ENCODE measurements around the gene SLC4A1.

The SLC4A1 gene

DNA sequence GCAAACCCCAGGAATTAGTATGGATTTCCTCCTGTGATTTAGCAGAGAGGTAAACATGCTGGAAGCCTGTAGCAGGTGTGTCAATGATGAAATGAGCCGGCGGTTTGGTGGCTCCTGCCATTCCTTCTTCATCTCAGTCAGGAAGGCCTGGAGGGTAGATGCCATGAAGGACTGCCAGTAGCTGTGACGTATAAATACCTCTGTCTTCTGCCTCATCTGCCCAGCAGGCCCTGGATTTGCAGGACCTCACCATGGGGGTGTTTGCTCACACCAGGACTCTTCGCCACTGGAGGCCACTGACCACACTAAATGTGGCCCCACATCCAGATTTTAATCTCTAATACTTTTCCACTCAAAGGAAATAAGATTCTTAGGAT, 16.1 kb upstream of the SLC4A1 start:
- DNase-seq (ENCODE audit: low read depth, low spot score), result no peak

DNA sequence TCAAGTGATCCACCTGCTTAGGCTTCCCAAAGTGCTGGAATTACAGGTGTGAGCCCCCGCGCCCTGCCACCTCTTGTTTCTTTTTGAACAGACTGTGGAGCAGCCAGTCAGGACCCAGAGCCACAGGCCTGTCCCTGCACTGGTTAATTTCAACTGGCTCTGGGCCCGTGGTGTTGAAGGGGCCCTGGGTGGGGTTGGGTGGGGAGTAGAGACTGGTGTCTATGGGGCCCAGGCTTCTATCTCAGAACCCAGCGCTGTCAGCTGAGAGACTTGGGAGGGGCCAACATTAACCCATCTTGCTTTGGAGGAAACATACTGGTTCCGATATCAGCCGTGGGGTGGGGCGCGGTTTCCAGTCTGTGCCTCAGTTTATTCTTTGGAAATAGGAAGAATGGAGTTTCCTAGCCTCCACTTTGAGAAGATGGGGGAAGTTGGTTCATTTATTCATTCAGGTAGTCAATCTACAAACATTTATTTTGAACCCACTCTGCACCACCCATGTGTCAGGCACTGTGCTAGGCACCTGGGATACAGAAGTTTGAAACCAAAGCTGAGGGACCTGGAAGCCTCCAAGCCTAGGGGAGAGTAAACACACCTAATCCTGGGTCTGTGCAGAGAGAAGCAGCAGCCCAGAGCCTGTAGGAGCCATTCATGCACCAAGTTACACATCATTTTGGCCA, 15.5 kb upstream of the SLC4A1 start:
- no peak for DNase-seq (ENCODE audit: low read depth, low spot score)

DNA sequence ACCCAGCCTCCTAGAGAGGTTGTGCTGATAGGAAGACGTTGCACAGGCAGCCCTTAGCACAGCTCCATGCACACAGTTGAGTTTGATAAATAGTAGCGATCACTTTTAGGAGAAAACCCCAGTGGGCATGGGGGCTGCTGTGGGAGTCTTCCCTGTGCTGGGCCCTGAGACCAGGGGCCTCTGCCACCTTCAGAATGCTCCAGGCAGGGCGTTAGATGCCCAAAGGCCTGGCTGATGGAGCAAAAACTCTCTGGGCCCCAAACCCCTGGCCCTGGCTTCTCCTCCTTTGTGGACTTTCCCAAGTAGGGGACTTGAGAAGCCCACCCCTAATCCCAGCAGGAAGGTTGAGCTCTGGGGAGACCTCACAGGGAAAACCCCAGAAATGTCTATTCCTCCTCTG, 14.3 kb upstream of the SLC4A1 start:
- no peak for DNase-seq (ENCODE audit: low read depth, low spot score)

DNA sequence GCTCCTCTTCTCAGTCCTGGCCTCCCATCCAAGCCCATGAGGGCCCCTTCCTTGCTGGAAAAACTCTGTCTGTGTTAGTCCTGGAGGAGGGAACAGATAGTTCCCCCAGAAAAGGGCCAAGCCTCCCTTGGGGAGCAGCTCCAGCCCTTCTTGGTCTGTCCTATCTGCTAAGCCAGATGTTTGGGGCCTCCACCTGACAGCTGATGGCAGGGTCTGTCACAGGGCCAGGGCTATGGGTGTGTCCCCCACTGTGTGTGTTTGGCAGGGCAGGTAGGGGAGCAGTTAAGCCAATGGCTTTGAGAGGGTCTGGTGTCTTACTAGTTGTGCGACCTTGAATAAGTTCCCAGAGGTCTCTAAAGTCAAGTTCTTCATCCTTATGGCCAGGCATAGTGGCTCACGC, 13.6 kb upstream of the SLC4A1 start:
- no peak for DNase-seq (ENCODE audit: low read depth, low spot score)

DNA sequence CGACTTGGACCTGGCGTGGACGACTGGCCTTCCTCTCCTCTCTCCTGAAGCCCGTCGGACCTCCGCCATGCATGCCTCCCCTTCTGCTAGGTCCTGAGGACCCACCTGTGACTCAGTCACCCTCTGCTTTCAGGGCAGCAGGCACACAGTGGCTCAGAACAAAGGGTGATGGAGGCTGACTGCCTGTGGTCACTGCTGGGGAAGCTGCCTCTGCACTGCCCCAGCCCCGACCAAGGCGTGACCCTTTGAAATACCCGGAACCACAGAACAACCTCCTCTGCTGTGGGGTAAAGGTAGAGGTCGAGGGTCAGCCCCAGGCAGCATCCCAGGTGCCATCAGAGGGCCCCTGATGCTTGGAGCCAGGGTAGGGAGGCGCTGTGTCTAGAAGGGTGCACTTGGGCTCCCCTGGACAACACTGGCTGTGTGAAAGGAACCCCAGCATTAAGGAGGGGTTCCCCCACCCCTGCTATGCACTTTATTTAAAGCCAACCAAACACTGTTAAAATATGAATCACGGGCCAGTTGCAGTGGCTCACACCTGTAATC, 12.5 kb upstream of the SLC4A1 start:
- no peak for DNase-seq (ENCODE audit: low read depth, low spot score)

DNA sequence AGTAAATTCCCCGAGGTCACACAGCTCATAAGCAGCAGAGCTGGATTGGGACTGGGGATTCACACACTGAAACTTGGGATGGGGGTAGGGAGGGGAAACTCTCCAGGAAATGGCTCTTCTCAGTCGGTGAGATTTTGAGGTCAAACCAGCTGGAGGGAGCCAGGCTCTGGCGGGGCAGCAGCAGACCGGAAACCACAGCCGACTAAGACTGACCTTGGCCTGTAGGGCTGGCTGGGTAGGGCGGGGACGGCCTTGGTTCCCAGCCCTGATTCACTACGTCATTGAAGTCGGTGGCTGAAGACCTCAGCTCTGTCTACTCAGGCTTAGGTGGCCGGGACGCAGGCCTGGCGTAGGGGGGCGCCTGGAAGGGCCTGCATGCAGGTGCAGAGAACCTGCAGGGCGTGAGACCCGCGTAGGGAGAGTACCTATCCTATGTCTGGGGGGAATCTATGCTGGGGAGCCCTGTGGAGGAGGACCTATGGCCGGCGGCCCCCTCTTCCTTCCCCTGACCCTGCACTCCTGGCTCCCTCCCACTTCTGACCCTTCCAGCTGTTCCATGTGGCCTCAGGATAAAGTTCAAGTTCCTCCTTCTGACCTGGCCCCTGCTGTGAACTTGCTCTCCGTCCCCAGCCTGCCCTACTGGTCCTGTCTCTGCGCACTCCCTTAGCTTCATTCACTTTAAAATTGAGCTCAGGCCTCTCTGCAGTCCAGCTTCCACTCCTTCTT, 11.9 kb upstream of the SLC4A1 start:
- DNase-seq (ENCODE audit: low read depth, low spot score), result no peak

GRCh38 chr17:44279346-44279665, 11.4 kb upstream of the SLC4A1 start:
- DNase-seq (ENCODE audit: low read depth, low spot score), result no peak

GRCh38 chr17:44277976-44278375, 10.0 kb upstream of the SLC4A1 start:
- DNase-seq (ENCODE audit: low read depth, low spot score), result no peak

DNA sequence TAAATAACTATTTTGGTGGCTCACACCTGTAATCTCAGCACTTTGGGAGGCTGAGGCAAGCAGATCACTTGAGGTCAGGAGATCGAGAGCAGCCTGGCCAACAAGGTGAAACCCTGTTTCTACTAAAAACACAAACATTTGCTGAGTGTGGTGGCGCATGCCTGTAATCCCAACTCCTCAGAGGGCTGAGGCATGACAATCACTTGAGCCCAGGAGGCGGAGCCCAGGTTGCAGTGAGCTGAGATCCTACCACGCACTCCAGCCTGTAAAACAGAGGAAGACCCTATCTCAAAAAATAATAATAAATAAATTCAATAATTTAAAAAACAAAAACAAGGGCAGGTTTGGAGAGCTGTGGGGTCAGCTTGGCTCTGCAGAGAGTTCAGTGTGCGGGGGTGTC, 5.7 kb upstream of the SLC4A1 start:
- DNase-seq (ENCODE audit: low read depth, low spot score), result no peak

GRCh38 chr17:44272954-44273353, 5.0 kb upstream of the SLC4A1 start:
- DNase-seq (ENCODE audit: low read depth, low spot score), result no peak

DNA sequence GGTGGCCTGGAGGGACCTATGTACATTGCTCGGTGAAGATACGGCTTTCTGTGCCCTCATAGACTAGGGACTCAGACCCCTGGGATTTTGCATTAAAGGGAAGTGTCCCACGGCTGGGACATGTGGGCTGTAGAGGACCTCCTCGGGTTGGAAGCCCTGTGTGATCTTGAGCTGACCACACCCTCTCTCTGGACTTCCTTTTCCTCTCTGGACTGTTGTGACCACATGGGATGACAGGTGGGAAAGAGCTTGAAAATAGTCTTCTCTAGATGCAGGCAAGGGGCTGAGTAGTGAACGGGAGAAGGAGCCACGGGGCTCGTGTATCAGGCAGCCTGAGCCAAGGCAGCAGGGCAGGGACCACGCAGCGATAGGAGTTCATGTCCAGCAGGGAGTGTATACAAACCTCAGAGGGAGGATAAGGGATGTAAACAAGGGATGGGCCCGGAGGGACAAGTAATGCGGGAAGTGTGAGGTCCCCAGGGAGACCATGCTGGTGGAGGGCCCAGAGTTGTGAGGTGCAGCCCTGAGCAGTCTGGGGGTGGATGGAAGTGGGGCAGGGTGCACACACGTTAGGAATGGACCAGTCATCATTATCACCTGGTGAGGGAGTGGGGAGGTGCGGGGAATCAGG, 4.5 kb upstream of the SLC4A1 start:
- DNase-seq (ENCODE audit: low read depth, low spot score), result no peak

DNA sequence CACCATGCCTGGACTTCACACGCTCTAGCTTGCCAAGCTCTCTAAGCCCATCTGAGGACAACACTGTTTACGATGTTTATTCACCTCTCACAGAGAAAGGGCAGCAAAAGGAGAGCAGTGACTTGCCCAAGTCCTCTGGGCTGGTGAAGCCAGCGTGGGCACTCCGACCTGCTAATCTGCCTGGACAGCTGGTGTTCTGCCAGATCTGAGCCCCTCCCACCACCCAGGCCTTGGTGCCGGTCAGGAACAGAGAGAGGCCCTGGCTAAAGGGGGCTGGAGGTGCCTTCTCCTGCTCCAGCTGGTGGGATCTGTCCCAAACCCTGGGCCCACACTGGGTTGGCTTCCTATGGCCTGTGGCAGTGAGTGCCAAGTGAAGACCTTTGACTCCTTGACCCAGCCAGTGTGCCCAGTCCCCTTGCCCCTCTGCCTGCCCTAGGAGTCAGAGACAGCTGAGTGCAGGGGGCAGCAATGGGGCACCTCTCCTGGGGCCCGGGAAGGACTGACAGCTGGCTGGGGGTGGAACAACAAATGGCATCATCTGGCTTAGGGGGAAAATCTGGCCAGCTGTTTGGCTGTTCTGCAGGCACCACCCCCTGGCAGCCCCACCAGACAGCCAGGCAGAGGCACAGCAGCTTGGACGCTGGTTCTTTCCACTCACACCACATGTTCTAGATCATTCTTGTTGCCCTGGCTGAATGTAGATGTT, 1.8 kb upstream of the SLC4A1 start:
- no peak for DNase-seq (ENCODE audit: low read depth, low spot score)

DNA sequence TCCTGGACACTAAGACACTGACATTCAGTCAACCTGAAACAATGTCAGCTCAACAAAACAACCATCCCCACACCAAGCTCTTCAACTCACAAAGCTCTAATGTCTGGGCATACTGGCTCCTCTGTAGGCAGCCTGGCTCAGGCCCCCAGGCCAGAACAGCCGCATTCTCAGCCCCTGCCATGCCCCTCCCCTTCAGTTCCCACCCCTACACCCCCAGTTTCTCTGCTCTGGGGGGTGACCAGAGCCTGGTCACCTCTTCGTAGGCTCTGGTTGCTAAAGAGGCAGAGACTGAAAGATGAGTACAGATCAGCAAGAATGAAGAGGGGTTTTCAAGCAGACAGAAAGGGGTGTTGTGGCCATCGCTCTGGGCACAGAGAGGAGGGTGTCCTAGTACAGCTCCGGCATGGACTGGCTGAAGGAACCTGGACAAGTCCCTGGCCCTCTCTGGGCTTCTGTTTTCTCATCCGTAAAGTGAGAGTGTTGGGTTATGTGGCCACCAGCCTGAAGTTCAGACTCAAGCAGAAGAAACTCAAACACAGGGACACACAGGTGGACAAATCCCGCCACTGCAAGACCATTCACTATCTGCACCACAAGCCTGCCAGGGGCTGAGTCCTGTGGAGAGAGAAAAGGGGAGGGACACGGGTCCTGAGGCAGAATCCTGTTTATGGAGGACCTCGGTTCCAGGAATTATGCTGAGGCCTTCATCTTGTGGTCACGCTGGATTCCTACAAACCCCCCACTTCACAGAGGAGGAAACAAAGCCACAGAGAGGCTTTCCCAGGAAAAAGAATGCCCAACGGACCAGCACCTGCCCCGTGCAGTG, 987 bp upstream of the SLC4A1 start:
- DNase-seq (ENCODE audit: low read depth, low spot score), result no peak

- no peak for DNase-seq (ENCODE audit: low read depth, low spot score)
Measured at GRCh38 chr17:44267165-44267455, 825 bp downstream of the SLC4A1 start.

DNA sequence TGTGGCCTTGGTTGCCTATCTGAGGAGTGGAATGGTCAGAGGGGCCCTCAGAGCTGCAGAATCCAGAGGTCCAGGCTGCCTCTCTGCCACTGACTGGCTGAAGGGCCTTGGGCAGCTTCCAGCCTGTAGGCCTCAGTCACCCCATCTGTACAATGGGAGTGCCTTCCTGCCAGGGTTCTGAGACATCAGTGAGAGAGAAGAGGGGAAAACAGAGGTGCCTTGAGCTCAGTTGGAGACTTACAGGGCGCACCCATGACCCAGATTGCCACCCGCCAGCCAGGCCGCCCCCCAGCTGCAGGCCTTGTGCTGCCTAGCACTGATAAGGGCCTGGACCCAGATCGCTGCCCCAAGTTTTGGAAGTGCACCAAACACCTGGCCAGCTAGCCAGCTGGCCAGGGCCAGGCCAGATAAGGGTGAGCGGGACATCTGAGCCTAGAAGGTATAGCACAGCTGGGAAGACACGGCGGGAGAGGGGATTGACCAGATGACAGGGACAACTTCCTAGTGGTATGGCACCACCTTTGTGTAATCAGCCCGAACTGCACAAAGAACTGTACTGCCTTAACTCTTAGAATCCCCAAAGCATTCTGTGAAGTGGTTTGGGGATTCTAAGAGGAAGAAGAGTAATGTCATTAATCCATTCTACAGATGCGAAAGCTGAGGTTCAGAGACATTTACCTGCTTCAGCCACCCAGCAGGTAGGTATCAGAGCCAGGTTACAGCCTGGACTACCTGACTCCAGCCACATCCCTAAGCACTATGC, 1.4 kb downstream of the SLC4A1 start:
- no peak for DNase-seq (ENCODE audit: low read depth, low spot score)

- DNase-seq (ENCODE audit: low read depth, low spot score), result no peak
Measured at GRCh38 chr17:44263345-44263902, 4.5 kb downstream of the SLC4A1 start.

DNA sequence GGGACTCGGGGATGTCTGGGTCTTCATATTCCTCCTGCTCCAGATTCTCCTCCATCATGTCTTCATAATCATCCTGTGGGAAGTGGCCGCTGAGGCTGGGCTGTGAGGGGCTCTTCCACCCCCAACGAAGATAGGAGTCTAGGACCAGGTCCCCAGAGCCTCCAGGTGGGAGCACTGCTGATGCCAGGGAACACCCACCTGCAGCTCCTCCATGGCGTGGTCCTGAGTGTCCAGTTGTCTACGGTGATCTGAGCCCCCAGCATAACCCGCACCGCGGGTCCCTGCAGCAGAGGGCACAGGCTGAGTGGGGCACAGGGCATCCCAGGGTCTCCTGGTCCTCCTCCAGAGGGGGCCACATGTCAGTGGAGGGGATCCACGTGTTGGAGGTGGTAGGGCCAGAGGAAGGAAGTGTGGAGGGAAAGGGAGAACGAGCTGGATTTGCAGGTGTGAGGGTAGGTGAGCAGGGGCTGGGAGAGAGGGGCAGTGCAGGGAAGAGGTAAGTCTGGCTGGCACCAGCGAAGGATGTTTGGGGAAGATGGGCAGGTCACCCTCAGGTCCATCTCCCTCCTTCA, 5.2 kb downstream of the SLC4A1 start:
- DNase-seq (ENCODE audit: low read depth, low spot score), result no peak

DNA sequence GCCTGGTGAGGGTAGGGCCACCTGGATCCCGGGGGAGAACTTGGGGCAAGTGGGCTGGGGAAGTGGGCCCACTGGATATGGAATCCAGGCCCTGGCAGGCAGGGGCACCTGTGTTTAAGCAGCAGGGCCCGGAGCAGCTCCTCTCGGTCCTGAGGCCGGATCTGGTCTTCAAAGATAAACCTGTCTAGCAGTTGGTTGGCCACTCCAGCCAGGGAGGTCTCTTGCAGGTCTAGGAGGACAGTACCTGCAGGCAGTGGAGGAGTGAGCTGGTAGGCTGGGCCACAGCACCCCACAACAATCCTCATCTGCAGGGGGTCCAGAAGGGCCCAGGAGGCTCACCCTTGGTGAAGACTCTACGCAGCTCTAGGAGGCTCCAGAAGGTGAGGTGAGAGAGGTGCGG, 7.6 kb downstream of the SLC4A1 start:
- no peak for DNase-seq (ENCODE audit: low read depth, low spot score)

GRCh38 chr17:44258811-44259351, 9.1 kb downstream of the SLC4A1 start:
- DNase-seq (ENCODE audit: low read depth, low spot score), result no peak

Measured in activated CD4-positive, CD25-positive, alpha-beta regulatory T cell treated with anti-CD3 and anti-CD28 coated beads, Interleukin-2, amount 50 U/mL, for 16 hours (primary cell).